ENCODE data around the gene BPHL. TPM values are rescaled to one million over a fixed set of nuclear protein-coding genes. Genes with fewer than 3 reads are reported as not detected.

Gene BPHL
- total RNA-seq, 1 experiment from 2014 or later = 48.7 TPM

DNA sequence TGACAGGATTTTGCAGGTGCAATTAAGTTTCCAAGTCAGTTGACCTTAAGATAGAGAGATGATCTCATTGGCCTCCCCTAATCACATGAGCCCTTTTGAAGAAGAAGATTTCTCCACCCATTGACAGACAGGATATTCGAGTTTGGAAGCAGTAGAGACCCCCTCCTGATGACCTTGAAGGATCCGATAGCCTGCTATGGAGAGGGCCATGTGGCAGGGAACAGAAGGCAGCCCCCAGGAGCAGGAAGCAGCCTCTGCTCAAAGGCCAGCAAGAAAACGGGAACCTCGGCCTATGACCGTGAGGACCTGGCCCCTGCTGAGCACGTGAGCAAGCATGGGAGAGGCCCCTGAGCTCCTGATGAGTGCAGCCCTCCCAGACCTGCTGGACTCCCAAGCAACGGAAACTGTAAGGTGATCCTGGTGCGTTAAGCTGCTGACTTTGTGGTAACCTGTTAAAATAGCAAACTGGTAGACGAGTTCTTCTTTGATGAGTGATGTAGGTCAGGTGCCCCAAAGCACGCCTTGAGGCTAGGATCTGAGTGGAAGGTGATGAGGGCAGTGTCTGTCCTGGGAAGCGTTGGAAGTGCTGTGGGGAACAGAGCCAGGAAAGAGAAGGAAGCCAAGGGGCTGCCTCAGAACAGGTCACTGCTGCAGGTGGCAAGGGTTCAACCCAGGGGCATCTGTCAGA lies 57.3 kb downstream of the BPHL start:
- H3K23me2 ChIP-seq (ENCODE audit: insufficient read length, low read depth, low read length, poor library complexity, severe bottlenecking) = no peaks in the 10 kb centered on the region
- H3K56ac ChIP-seq (ENCODE audit: insufficient read length, low read depth, low read length) = no peak overlapping the region
- no peak overlapping the region for H2BK20ac ChIP-seq (ENCODE audit: low read depth, low read length, poor library complexity, severe bottlenecking)
- H3K4me3 Mint-ChIP-seq = no peak overlapping the region
- no peak overlapping the region for H4K91ac ChIP-seq (ENCODE audit: insufficient read length, low read depth, low read length)
- H2BK120ac ChIP-seq (ENCODE audit: low read depth, low read length, poor library complexity, severe bottlenecking) = no peak overlapping the region
- no peak for DNase-seq
- no peak overlapping the region for H2BK5ac ChIP-seq (ENCODE audit: insufficient read length, low read length)
- TF ChIP-seq, protein P1, sequence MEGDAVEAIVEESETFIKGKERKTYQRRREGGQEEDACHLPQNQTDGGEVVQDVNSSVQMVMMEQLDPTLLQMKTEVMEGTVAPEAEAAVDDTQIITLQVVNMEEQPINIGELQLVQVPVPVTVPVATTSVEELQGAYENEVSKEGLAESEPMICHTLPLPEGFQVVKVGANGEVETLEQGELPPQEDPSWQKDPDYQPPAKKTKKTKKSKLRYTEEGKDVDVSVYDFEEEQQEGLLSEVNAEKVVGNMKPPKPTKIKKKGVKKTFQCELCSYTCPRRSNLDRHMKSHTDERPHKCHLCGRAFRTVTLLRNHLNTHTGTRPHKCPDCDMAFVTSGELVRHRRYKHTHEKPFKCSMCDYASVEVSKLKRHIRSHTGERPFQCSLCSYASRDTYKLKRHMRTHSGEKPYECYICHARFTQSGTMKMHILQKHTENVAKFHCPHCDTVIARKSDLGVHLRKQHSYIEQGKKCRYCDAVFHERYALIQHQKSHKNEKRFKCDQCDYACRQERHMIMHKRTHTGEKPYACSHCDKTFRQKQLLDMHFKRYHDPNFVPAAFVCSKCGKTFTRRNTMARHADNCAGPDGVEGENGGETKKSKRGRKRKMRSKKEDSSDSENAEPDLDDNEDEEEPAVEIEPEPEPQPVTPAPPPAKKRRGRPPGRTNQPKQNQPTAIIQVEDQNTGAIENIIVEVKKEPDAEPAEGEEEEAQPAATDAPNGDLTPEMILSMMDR (conservative IDR thresholded peaks at IDR 0.05) = no peak
- H3K36me3 Mint-ChIP-seq (ENCODE audit: insufficient read depth in 1 of 3, low read depth in 3 of 3) = peaks cover 0 to 2% (median 0%) of the 10 kb centered on the region in 3 experiments; a peak in 2 of 7 replicates
- no peak overlapping the region for H2BK12ac ChIP-seq (ENCODE audit: insufficient read length, low read depth, low read length)
- no peak overlapping the region for H3K14ac ChIP-seq (ENCODE audit: insufficient read depth, low read length)
- WGBS (ENCODE audit: extremely low coverage, insufficient read length, low lambda C conversion rate) = no CpG with 5 or more reads among the region's 11 CpGs
- no peak overlapping the region for H3K18ac ChIP-seq (ENCODE audit: insufficient read length, low read depth, low read length)
- no peaks in the 10 kb centered on the region for H3K79me1 ChIP-seq (ENCODE audit: insufficient read depth, low read depth, low read length, poor library complexity, severe bottlenecking)
- no peak overlapping the region for H3K4ac ChIP-seq (ENCODE audit: low read depth, low read length)
- no peak overlapping the region for H2AK5ac ChIP-seq (ENCODE audit: insufficient read length, low read length)
- no peaks in the 10 kb centered on the region for H3K79me2 ChIP-seq (ENCODE audit: insufficient read depth, low read length)
- H3K9ac ChIP-seq (ENCODE audit: extremely low read depth, insufficient read length, low read length) = no peak overlapping the region
- H2AFZ ChIP-seq (ENCODE audit: low read length) = no peak overlapping the region
- H3K27ac Mint-ChIP-seq = peak overlapping the region in 1 of 3 experiments; percentile 4; a peak in 2 of 7 replicates
- peaks cover 6% of the 10 kb centered on the region; the same call in 1 of the 2 replicates for H3K4me1 ChIP-seq (ENCODE audit: insufficient read depth, low read length)
- H3T11ph ChIP-seq (ENCODE audit: low read length) = no peak overlapping the region
- H4K8ac ChIP-seq (replicated peaks; ENCODE audit: insufficient read length, low read depth, low read length) = no peak overlapping the region
- H4K5ac ChIP-seq (ENCODE audit: insufficient read length, low read depth, low read length) = no peak overlapping the region
- peaks cover 23 to 40% of the 10 kb centered on the region in 2 experiments for H3K4me1 Mint-ChIP-seq
- H3K27ac ChIP-seq (ENCODE audit: insufficient read length, low read depth, low read length) = no peak overlapping the region
- no peaks in the 10 kb centered on the region for H3K9me3 ChIP-seq (ENCODE audit: control insufficient read depth, low read depth, low read length)
- H3K4me2 ChIP-seq (ENCODE audit: insufficient read depth, insufficient read length, low read length) = no peak overlapping the region
- H3K27me3 Mint-ChIP-seq (ENCODE audit: low read depth) = no peaks in the 10 kb centered on the region; the same call in 1 of the 2 replicates
- H2BK15ac ChIP-seq (ENCODE audit: low read depth, low read length) = no peak overlapping the region
- H3K9me3 Mint-ChIP-seq = peaks cover 0 to 4% of the 10 kb centered on the region in 2 experiments; a peak in 2 of 5 replicates
- H4K20me1 ChIP-seq (ENCODE audit: control insufficient read depth, insufficient read depth, insufficient read length) = no peaks in the 10 kb centered on the region
- H3K23ac ChIP-seq (ENCODE audit: insufficient read length, low read depth, low read length) = no peak overlapping the region
- no peaks in the 10 kb centered on the region for H3K27me3 ChIP-seq (ENCODE audit: insufficient read depth, low read length)

Data from H9 (cell line).